ENCODE results near the gene BRD9. TPM values are rescaled to one million over a fixed set of nuclear protein-coding genes. Genes with fewer than 3 reads are reported as not detected.
A peak's percentile ranks its signal among the peaks of the same experiment; 100 is the strongest.

Gene BRD9
- total RNA-seq, 4 donors from 2014 or later, result 35.8 to 55.3 (median 49.0) TPM

- no peak for DNase-seq (ENCODE audit: low spot score in 2 of 2)
- TF ChIP-seq CTCF (IDR thresholded peaks at IDR 0.05) (peak in 1 of 5 experiments; percentile 39), POLR2A (IDR thresholded peaks at IDR 0.05) (no peak)
- no peaks in the 10 kb centered on the region for H3K9me3 ChIP-seq
- H3K27me3 ChIP-seq, result peaks cover 0 to 32% of the 10 kb centered on the region in 2 donors
- peaks cover 0 to 15% (median 3%) of the 10 kb centered on the region in 4 donors for H3K4me1 ChIP-seq
- 6 to 7% methylated on average over 42 to 58 of the region's 65 CpGs for WGBS, 2 donors
- peak overlapping the region in 3 of 4 donors; percentile 31 to 40 (median 34) for H3K4me3 ChIP-seq
- H3K27ac ChIP-seq, result no peak overlapping the region
- no peaks in the 10 kb centered on the region for H3K36me3 ChIP-seq
Measured at GRCh38 chr5:926417-927171, 34.0 kb upstream of the BRD9 start.

DNA sequence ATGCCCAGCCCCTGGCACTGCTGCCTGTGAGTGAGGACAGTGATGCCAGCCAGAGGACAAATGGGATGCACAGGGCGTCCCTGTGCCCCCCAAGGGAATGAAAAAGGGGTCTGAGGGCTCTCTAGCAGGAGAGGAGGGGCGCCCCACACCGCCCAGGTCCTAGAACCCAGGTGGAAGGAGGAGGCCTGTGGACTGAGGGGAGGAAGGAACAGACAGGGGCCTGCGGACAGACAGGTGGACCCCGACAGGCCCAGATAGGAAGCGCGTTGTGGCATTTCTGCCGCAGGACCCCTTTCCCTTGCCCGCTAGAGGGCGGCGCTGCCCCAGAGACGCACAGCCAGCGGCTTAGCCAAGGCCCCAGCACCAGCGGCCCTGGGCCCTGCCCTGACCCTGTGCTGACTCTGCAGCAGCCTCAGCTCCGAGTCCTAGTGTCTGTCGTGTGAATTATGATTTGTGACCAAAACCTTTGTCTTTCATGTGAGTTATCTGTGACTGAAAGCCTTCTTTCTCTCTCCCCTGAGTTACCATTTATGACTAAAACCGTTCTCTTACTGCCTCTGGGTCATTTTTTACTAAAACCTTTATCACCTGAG, 30.8 kb upstream of the BRD9 start:
- Histone ChIP-seq H3K9me3 (peaks cover 0 to 3% (median 0%) of the 10 kb centered on the region in 4 donors), H3K27me3 (peaks cover 0 to 32% of the 10 kb centered on the region in 2 donors), H3K27ac (no peak overlapping the region), H3K4me1 (peaks cover 0 to 15% (median 3%) of the 10 kb centered on the region in 4 donors), H3K4me3 (no peak overlapping the region), H3K36me3 (peaks cover 0 to 8% (median 0%) of the 10 kb centered on the region in 3 donors)
- WGBS, 2 donors, result 14 to 23% methylated on average over 17 of the region's 17 CpGs
- DNase-seq (ENCODE audit: low spot score in 2 of 2), result peak; percentile 55 to 59
- TF ChIP-seq CTCF (IDR thresholded peaks at IDR 0.05) (peak; percentile 78 to 88 (median 87)), EP300 (IDR thresholded peaks at IDR 0.05) (no peak)

DNA sequence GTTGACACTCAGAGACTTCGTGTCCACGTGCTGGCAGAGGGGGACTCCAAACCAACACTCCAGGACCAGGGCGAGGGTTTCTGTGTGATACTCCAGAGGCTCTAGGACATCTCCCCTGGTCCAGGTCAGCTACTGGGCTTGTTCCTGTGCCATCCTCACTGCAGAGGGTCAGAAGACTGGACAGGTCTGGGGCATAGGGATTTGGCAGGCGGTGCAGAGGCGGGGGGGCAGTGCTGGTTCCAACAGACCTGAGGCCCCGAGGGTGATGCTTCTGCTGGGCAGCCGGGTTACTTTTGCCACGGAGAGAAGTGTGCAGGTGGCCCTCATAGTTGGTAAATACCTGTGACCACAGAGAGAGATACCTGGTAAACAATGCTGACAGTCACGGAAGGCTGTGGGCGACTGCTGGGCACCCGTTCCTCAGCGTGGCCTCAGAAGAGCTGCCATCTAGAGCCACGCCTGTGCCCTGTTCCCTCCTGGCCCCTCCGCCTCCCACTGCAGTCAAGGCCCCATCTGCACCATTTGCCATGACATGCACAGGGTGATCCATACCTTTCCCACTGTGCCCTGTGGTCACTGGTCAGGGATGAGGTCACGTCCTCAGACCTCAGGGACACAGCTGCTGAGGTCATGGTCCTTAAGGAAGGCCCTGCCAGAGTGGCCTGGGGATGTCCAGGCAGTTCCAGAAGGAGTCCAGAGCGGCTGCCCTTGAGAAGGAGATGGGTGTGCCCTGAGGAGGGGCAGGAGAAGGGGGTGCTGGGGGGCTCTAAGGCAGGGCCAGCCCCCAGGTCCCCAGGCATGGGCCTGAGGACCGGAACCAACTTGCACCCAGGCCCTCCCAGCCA, 30.1 kb upstream of the BRD9 start:
- H3K9me3 ChIP-seq, result peaks cover 0 to 3% (median 0%) of the 10 kb centered on the region in 4 donors
- no peak for DNase-seq (ENCODE audit: low spot score in 2 of 2)
- peaks cover 0 to 15% (median 3%) of the 10 kb centered on the region in 4 donors for H3K4me1 ChIP-seq
- 92 to 93% methylated on average over 16 to 17 of the region's 17 CpGs for WGBS, 2 donors
- peaks cover 0 to 8% (median 0%) of the 10 kb centered on the region in 3 donors for H3K36me3 ChIP-seq
- H3K27me3 ChIP-seq, result peaks cover 0 to 32% of the 10 kb centered on the region in 2 donors
- no peak overlapping the region for H3K4me3 ChIP-seq
- H3K27ac ChIP-seq, result no peak overlapping the region
- TF ChIP-seq CTCF (IDR thresholded peaks at IDR 0.05), result no peak
- no peak for TF ChIP-seq POLR2A (IDR thresholded peaks at IDR 0.05)
- TF ChIP-seq EP300 (IDR thresholded peaks at IDR 0.05), result no peak

DNA sequence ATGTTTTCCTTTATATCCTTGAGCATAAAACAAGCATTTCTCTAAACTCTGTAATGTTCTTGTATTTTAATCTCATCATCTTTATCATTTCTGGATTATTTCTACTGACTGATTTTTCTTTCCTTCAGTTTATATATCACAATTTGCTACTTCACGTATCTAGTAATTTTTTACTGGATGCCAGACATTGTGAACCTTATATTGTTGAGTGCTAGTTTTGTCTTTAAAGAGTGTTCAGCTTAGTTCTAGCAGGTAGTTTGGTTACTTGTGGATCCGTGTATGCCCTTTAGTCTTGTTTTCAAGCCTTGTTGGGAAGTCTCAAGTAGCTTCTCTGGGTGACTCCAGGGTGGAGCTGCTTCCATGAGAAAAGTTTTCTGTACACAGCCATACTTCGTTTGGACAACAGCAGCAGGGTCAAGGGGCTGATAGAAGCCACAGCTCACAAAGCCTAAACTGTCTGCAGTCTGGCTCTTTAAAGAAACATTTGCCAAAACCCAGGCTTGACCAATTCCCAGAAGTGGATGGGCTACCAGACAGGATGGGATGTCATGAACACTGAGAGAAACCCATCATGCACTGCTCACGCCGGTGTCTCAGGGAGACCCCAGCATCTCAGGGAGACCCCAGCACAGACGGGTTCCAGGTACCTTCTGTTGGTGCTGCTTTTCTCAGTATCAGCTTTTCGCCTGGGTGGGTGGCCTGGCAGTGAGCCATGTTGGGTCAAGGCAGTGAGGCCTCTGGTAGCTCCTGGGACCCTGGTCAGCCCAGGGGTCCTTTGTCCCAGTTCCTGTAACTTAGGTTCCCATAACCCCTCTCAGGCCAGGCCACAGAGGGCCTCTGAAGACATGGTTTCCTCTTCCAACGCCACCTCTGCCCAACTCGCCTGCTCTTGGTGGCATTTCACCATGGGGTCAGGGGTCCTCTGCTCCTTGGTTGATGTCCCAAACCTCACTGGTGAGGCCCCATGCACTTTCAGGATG, 29.1 kb upstream of the BRD9 start:
- no peak for DNase-seq (ENCODE audit: low spot score in 2 of 2)
- WGBS, 2 donors, result 86 to 94% methylated on average over 9 of the region's 9 CpGs
- H3K9me3 ChIP-seq, result peaks cover 0 to 3% (median 0%) of the 10 kb centered on the region in 4 donors
- no peak for TF ChIP-seq POLR2A (IDR thresholded peaks at IDR 0.05)
- TF ChIP-seq EP300 (IDR thresholded peaks at IDR 0.05), result no peak
- TF ChIP-seq CTCF (IDR thresholded peaks at IDR 0.05), result no peak
- H3K27ac ChIP-seq, result no peak overlapping the region
- peaks cover 0 to 26% of the 10 kb centered on the region in 2 donors for H3K27me3 ChIP-seq
- H3K4me3 ChIP-seq, result no peak overlapping the region
- H3K36me3 ChIP-seq, result peaks cover 0 to 8% (median 0%) of the 10 kb centered on the region in 3 donors
- peaks cover 0 to 9% (median 3%) of the 10 kb centered on the region in 4 donors for H3K4me1 ChIP-seq

All from tibial nerve (tissue), 4 donors.